Measurements from ENCODE around the gene TMEM167A. TPM values are rescaled to one million over a fixed set of nuclear protein-coding genes. Genes with fewer than 3 reads are reported as not detected.

TMEM167A gene
- total and polyA plus RNA-seq, 2 donors (not counting 1 experiment from before 2014, with no cell fraction given) = 9.2 to 41.2 TPM

GRCh38 chr5:83058726-83059125 lies 18.5 kb downstream of the TMEM167A start:
- Histone ChIP-seq H2AFZ (ENCODE audit: insufficient read depth, low read depth, low read length, poor library complexity, severe bottlenecking) (no peak overlapping the region), H3K79me2 (ENCODE audit: control insufficient read depth, insufficient read depth, low read length) (peaks cover 7% of the 10 kb centered on the region), H3K36me3 (replicated peaks in 1 of 2; ENCODE audit: control extremely low read depth in 1 of 2, control insufficient read depth in 1 of 2, extremely low read depth in 1 of 2, insufficient read depth in 2 of 2, low read length in 1 of 2) (peaks cover 8 to 39% of the 10 kb centered on the region in 2 experiments), H3K27me3 (replicated peaks in 1 of 4; ENCODE audit: control extremely low read depth in 1 of 4, control insufficient read depth in 3 of 4, insufficient read depth in 4 of 4, low read length in 3 of 4) (no peaks in the 10 kb centered on the region), H3K27ac (ENCODE audit: low read length in 2 of 2) (no peak overlapping the region), H4K20me1 (ENCODE audit: control insufficient read depth, insufficient read depth, low read length, poor library complexity, severe bottlenecking) (peaks cover 10% of the 10 kb centered on the region), H3K9ac (ENCODE audit: low read length) (no peak overlapping the region), H3K4me1 (ENCODE audit: control insufficient read depth in 2 of 2, insufficient read depth in 2 of 2, low read length in 2 of 2) (no peaks in the 10 kb centered on the region), H3K9me3 (ENCODE audit: control extremely low read depth in 1 of 3, control insufficient read depth in 2 of 3, insufficient read depth in 1 of 3, low read length in 2 of 3) (no peaks in the 10 kb centered on the region), H3K4me2 (replicated peaks; ENCODE audit: low read depth, low read length, poor library complexity, severe bottlenecking) (no peak overlapping the region), H3K4me3 (ENCODE audit: control extremely low read depth in 1 of 5, extremely low read depth in 1 of 5, insufficient read depth in 1 of 5, low read depth in 2 of 5, low read length in 4 of 5) (no peak overlapping the region)
- Mint-ChIP-seq H3K4me3 (no peak overlapping the region), H3K27me3 (no peaks in the 10 kb centered on the region), H3K4me1 (peaks cover 16% of the 10 kb centered on the region), H3K9me3 (ENCODE audit: insufficient read depth) (no peaks in the 10 kb centered on the region), H3K27ac (no peak overlapping the region)
- DNase-seq = no peak
- intact Hi-C loops (cut with micrococcal nuclease) = no loop called here
- ATAC-seq (ENCODE audit: low read depth) = no peak
- POLR2A ChIA-PET = no interaction called here
- TF ChIP-seq CTCF (IDR thresholded peaks at IDR 0.05) (no peak), EZH2 (IDR thresholded peaks at IDR 0.05; ENCODE audit: borderline replicate concordance, insufficient read depth, low read depth, low read length, poor library complexity, severe bottlenecking) (no peak)
- CTCF ChIA-PET = no interaction called here

- Histone ChIP-seq H4K20me1 (ENCODE audit: control insufficient read depth, insufficient read depth, low read length, poor library complexity, severe bottlenecking) (no peaks in the 10 kb centered on the region), H3K4me3 (ENCODE audit: control extremely low read depth in 1 of 5, extremely low read depth in 1 of 5, insufficient read depth in 1 of 5, low read depth in 2 of 5, low read length in 4 of 5) (no peak overlapping the region), H3K9me3 (ENCODE audit: control extremely low read depth in 1 of 3, control insufficient read depth in 2 of 3, insufficient read depth in 1 of 3, low read length in 2 of 3) (no peaks in the 10 kb centered on the region), H3K4me1 (ENCODE audit: control insufficient read depth in 2 of 2, insufficient read depth in 2 of 2, low read length in 2 of 2) (no peaks in the 10 kb centered on the region), H3K36me3 (replicated peaks in 1 of 2; ENCODE audit: control extremely low read depth in 1 of 2, control insufficient read depth in 1 of 2, extremely low read depth in 1 of 2, insufficient read depth in 2 of 2, low read length in 1 of 2) (peaks cover 8 to 28% of the 10 kb centered on the region in 2 experiments), H3K27me3 (replicated peaks in 1 of 4; ENCODE audit: control extremely low read depth in 1 of 4, control insufficient read depth in 3 of 4, insufficient read depth in 4 of 4, low read length in 3 of 4) (no peaks in the 10 kb centered on the region), H2AFZ (ENCODE audit: insufficient read depth, low read depth, low read length, poor library complexity, severe bottlenecking) (no peak overlapping the region), H3K79me2 (ENCODE audit: control insufficient read depth, insufficient read depth, low read length) (no peaks in the 10 kb centered on the region), H3K4me2 (replicated peaks; ENCODE audit: low read depth, low read length, poor library complexity, severe bottlenecking) (no peak overlapping the region), H3K27ac (ENCODE audit: low read length in 2 of 2) (no peak overlapping the region), H3K9ac (ENCODE audit: low read length) (no peak overlapping the region)
- Mint-ChIP-seq H3K9me3 (ENCODE audit: insufficient read depth) (no peaks in the 10 kb centered on the region), H3K4me1 (peaks cover 14% of the 10 kb centered on the region), H3K27me3 (no peaks in the 10 kb centered on the region), H3K4me3 (no peak overlapping the region), H3K27ac (no peak overlapping the region)
- ChIA-PET CTCF (no interaction called here), POLR2A (no interaction called here)
- DNase-seq = no peak
- no peak for ATAC-seq (ENCODE audit: low read depth)
- no CpG with 5 or more reads among the region's 2 CpGs for WGBS (ENCODE audit: insufficient coverage)
- TF ChIP-seq CTCF (IDR thresholded peaks at IDR 0.05) (no peak), EZH2 (IDR thresholded peaks at IDR 0.05; ENCODE audit: borderline replicate concordance, insufficient read depth, low read depth, low read length, poor library complexity, severe bottlenecking) (no peak)
- intact Hi-C loops (cut with micrococcal nuclease) = no loop called here
These were observed 22.0 kb downstream of the TMEM167A start for GRCh38 chr5:83055166-83055565.
